GM23248 (cell line): ENCODE data around the gene ZSWIM5.

ENCODE experiments used
- EZH2 ChIP-seq: fragments of 200-600 bp; sonication (generic); IDR thresholded peaks from 2 replicates; pipeline ENCODE4 v1.6.1; 2018; ENCODE audit warnings: antibody characterized with exemption, mild to moderate bottlenecking; ENCODE audit not compliant: insufficient read depth, poor library complexity, severe bottlenecking
- EZH2phosphoT487 ChIP-seq: fragments of 200-600 bp; sonication (generic); IDR thresholded peaks from 2 replicates; pipeline ENCODE4 v1.6.1; 2018; ENCODE audit warnings: antibody characterized with exemption, moderate library complexity, mild to moderate bottlenecking, low read depth; ENCODE audit not compliant: insufficient read depth

DNA sequence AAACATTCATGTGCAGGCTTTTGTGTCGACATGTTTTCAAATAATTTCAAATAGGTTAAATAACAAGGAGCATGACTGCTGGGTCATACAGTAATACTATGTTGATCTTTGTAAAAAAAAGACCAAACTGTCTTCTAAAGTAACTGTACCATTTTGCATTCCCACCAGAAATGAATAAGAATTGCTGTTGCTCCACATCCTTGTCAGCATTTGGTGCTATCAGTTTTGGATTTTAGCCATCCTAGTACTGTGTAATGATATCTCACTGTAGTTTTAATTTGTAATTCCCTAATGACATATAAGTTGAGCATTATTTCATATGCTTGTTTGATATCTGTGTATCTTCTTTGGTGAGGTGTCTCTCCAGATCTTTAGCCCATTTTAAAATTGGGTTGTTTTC, 182.7 kb downstream of the ZSWIM5 start:
- TF ChIP-seq EZH2phosphoT487 (no peak), EZH2 (no peak)
